Measurements from ENCODE around the gene POU4F1. TPM values are rescaled to one million over a fixed set of nuclear protein-coding genes. Genes with fewer than 3 reads are reported as not detected.
A peak's percentile ranks its signal among the peaks of the same experiment; 100 is the strongest.

The POU4F1 gene
- total and polyA plus RNA-seq, 2 experiments from 2014 or later: 0.03 to 0.05 TPM

DNA sequence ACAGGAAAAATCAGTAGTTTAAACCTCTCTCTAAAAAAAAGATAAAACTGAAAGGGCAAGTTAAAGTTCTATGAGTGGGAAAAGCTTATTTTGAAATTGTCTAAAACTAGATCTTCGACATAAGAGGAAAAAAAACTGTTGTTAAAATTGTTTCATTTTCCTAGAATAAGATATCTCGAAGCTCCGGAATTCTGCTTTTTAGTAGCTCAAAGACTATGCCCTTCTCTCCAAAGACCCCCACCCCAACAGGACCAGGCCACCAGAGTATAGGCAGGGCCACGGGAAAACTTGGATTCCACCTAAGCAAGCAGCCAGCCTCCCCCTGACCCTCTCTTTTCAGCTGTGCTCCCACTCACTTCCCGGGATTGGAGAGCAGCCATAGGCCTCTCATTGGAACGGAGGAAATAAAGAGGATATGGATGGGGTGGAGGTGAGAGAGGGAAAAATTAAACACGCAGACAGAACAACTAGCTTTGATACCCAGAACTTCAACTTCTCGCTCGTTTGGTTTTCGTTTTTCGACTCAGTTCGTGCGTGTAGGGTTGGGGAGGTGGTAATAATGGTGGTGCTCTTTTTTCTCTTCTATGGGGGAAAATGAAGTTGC is 3.0 kb downstream of the POU4F1 start:
- Histone ChIP-seq H3K4me3 (peak overlapping the region; percentile 52; the same call in 1 of the 2 replicates), H3K27me3 (ENCODE audit: insufficient read depth) (peaks cover 97% of the 10 kb centered on the region), H4K20me1 (replicated peaks; ENCODE audit: insufficient read depth) (peaks cover 14% of the 10 kb centered on the region), H3K4me2 (no peak overlapping the region; the same call in 1 of the 2 replicates), H3K36me3 (ENCODE audit: insufficient read depth) (no peaks in the 10 kb centered on the region), H3K27ac (ENCODE audit: low read depth) (no peak overlapping the region), H3F3A (replicated peaks; ENCODE audit: low read depth) (0 out of 2 replicates have a peak, but pooled peaks cover 10% of the 10 kb centered on the region), H3K79me2 (replicated peaks; ENCODE audit: insufficient read depth) (no peaks in the 10 kb centered on the region), H3K9me2 (ENCODE audit: insufficient read depth) (no peaks in the 10 kb centered on the region), H2AFZ (no peak overlapping the region), H3K4me1 (ENCODE audit: insufficient read depth) (peaks cover 43% of the 10 kb centered on the region)
- Mint-ChIP-seq H3K27ac (no peak overlapping the region), H3K9me3 (peaks cover 8% of the 10 kb centered on the region), H3K4me1 (peaks cover 49% of the 10 kb centered on the region), H3K4me3 (peak overlapping the region; percentile 66), H3K27me3 (ENCODE audit: insufficient read depth, low read depth, poor library complexity) (peaks cover 95% of the 10 kb centered on the region), H3K36me3 (ENCODE audit: low read depth) (no peaks in the 10 kb centered on the region; the same call in 2 of the 3 replicates)
- DNase-seq (ENCODE audit: low spot score): no peak
- ATAC-seq: no peak
- TF ChIP-seq, protein P1, sequence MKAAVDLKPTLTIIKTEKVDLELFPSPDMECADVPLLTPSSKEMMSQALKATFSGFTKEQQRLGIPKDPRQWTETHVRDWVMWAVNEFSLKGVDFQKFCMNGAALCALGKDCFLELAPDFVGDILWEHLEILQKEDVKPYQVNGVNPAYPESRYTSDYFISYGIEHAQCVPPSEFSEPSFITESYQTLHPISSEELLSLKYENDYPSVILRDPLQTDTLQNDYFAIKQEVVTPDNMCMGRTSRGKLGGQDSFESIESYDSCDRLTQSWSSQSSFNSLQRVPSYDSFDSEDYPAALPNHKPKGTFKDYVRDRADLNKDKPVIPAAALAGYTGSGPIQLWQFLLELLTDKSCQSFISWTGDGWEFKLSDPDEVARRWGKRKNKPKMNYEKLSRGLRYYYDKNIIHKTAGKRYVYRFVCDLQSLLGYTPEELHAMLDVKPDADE (IDR thresholded peaks at IDR 0.05): no peak
- no peak for TF ChIP-seq NANOG (IDR thresholded peaks at IDR 0.05; ENCODE audit: borderline replicate concordance)
- no peak for TF ChIP-seq POLR2AphosphoS5 (IDR thresholded peaks at IDR 0.05; ENCODE audit: low read depth)
- TF ChIP-seq EZH2phosphoT487 (IDR thresholded peaks at IDR 0.05; ENCODE audit: unreplicated experiment): peak; percentile 83
- no peak for TF ChIP-seq ZNF331 (CRISPR knock-in tag; IDR thresholded peaks at IDR 0.05; ENCODE audit: low read depth)
- TF ChIP-seq EZH2 (IDR thresholded peaks at IDR 0.05; ENCODE audit: low read depth, unreplicated experiment): peak; percentile 96

DNA sequence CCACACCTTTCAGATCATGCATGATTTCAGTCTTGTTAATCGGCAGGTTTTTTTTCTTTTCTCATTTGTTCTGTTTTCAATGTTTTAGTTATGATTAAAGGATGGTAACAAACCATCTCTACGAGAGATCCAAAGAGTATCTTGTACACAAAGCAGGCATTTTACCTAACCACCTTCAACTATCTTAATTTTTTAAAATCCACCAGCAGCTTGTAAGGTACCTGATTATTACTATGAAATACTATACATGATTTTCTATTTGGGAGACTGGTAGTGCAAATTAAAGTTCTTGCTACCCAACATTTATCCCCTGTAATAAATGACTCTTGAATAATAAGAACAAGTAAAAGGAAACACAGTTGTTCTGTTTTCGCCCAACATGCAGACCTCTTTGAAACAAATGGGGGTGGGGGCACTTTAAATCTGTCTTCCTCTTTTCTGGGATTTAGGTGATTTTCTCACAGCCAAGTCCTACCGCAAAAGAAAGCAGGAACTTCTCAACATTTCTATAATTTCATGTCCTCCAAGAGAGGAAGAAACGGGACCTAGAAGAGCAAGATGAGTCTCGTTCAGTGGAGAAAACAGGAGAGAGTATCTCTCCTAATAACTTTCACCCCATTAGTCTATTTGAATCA is 3.6 kb downstream of the POU4F1 start:
- H3K4me2 ChIP-seq: no peak overlapping the region
- H3K27me3 ChIP-seq (ENCODE audit: insufficient read depth): peaks cover 97% of the 10 kb centered on the region
- H3K36me3 ChIP-seq (ENCODE audit: insufficient read depth): no peaks in the 10 kb centered on the region
- peaks cover 10% of the 10 kb centered on the region for H4K20me1 ChIP-seq (replicated peaks; ENCODE audit: insufficient read depth)
- TF ChIP-seq EZH2 (IDR thresholded peaks at IDR 0.05; ENCODE audit: low read depth, unreplicated experiment) (peak; percentile 72), NANOG (IDR thresholded peaks at IDR 0.05; ENCODE audit: borderline replicate concordance) (no peak), ZNF331 (CRISPR knock-in tag; IDR thresholded peaks at IDR 0.05; ENCODE audit: low read depth) (no peak)
- Mint-ChIP-seq H3K4me3 (no peak overlapping the region; the same call in 2 of the 3 replicates), H3K27ac (no peak overlapping the region), H3K36me3 (ENCODE audit: low read depth) (no peaks in the 10 kb centered on the region; the same call in 2 of the 3 replicates), H3K4me1 (peaks cover 47% of the 10 kb centered on the region), H3K27me3 (ENCODE audit: insufficient read depth, low read depth, poor library complexity) (peaks cover 95% of the 10 kb centered on the region), H3K9me3 (peaks cover 8% of the 10 kb centered on the region)
- ATAC-seq: no peak
- no peaks in the 10 kb centered on the region for H3K9me2 ChIP-seq (ENCODE audit: insufficient read depth)
- no peak overlapping the region for H3K27ac ChIP-seq (ENCODE audit: low read depth)
- H3K4me3 ChIP-seq: no peak overlapping the region
- 0 out of 2 replicates have a peak, but pooled peaks cover 10% of the 10 kb centered on the region for H3F3A ChIP-seq (replicated peaks; ENCODE audit: low read depth)
- H3K4me1 ChIP-seq (ENCODE audit: insufficient read depth): peaks cover 44% of the 10 kb centered on the region
- no peaks in the 10 kb centered on the region for H3K79me2 ChIP-seq (replicated peaks; ENCODE audit: insufficient read depth)
- H2AFZ ChIP-seq: no peak overlapping the region
- no peak for DNase-seq (ENCODE audit: low spot score)
